ENCODE data around the gene ASCC1. TPM values are rescaled to one million over a fixed set of nuclear protein-coding genes. Genes with fewer than 3 reads are reported as not detected.

Gene ASCC1
- total RNA-seq, 1 experiment from 2014 or later = 27.8 TPM

- Histone ChIP-seq H3K36me3 (ENCODE audit: insufficient read depth, low read length) (no peaks in the 10 kb centered on the region), H3K4me3 (ENCODE audit: low read length) (no peak overlapping the region), H3K27me3 (ENCODE audit: low read length) (no peaks in the 10 kb centered on the region), H3K4me1 (ENCODE audit: low read length) (no peaks in the 10 kb centered on the region), H3K9me3 (ENCODE audit: low read length) (no peaks in the 10 kb centered on the region), H3K9me2 (replicated peaks; ENCODE audit: insufficient read depth, low read length) (no peaks in the 10 kb centered on the region), H3K4me2 (ENCODE audit: low read depth, low read length, poor library complexity, severe bottlenecking) (no peak overlapping the region), H3K9ac (ENCODE audit: low read length) (no peak overlapping the region), H3K79me2 (ENCODE audit: low read length) (no peaks in the 10 kb centered on the region), H2AFZ (ENCODE audit: low read length) (no peak overlapping the region), H4K20me1 (ENCODE audit: insufficient read depth, low read depth, low read length) (no peaks in the 10 kb centered on the region), H3K27ac (ENCODE audit: low read length) (no peak overlapping the region)
- no peak for DNase-seq
Measured at GRCh38 chr10:72098301-72098835, 117.7 kb downstream of the ASCC1 start.

- Histone ChIP-seq H3K9me2 (replicated peaks; ENCODE audit: insufficient read depth, low read length) (no peaks in the 10 kb centered on the region), H3K79me2 (ENCODE audit: low read length) (no peaks in the 10 kb centered on the region), H3K4me3 (ENCODE audit: low read length) (no peak overlapping the region), H3K9me3 (ENCODE audit: low read length) (no peaks in the 10 kb centered on the region), H3K36me3 (ENCODE audit: insufficient read depth, low read length) (no peaks in the 10 kb centered on the region), H2AFZ (ENCODE audit: low read length) (no peak overlapping the region), H3K4me1 (ENCODE audit: low read length) (no peaks in the 10 kb centered on the region), H3K4me2 (ENCODE audit: low read depth, low read length, poor library complexity, severe bottlenecking) (no peak overlapping the region), H3K27ac (ENCODE audit: low read length) (no peak overlapping the region), H3K27me3 (ENCODE audit: low read length) (no peaks in the 10 kb centered on the region), H4K20me1 (ENCODE audit: insufficient read depth, low read depth, low read length) (no peaks in the 10 kb centered on the region), H3K9ac (ENCODE audit: low read length) (no peak overlapping the region)
- no peak for DNase-seq
Measured at GRCh38 chr10:72097448-72098300, 118.4 kb downstream of the ASCC1 start.

- Histone ChIP-seq H3K4me2 (ENCODE audit: low read depth, low read length, poor library complexity, severe bottlenecking) (no peak overlapping the region), H3K36me3 (ENCODE audit: insufficient read depth, low read length) (no peaks in the 10 kb centered on the region), H3K27ac (ENCODE audit: low read length) (no peak overlapping the region), H3K9me3 (ENCODE audit: low read length) (no peaks in the 10 kb centered on the region), H3K9me2 (replicated peaks; ENCODE audit: insufficient read depth, low read length) (no peaks in the 10 kb centered on the region), H3K4me1 (ENCODE audit: low read length) (no peaks in the 10 kb centered on the region), H3K9ac (ENCODE audit: low read length) (no peak overlapping the region), H3K4me3 (ENCODE audit: low read length) (no peak overlapping the region), H3K79me2 (ENCODE audit: low read length) (no peaks in the 10 kb centered on the region), H2AFZ (ENCODE audit: low read length) (no peak overlapping the region), H3K27me3 (ENCODE audit: low read length) (no peaks in the 10 kb centered on the region), H4K20me1 (ENCODE audit: insufficient read depth, low read depth, low read length) (no peaks in the 10 kb centered on the region)
- DNase-seq = no peak
Measured at GRCh38 chr10:72096115-72097000, 119.7 kb downstream of the ASCC1 start.

DNA sequence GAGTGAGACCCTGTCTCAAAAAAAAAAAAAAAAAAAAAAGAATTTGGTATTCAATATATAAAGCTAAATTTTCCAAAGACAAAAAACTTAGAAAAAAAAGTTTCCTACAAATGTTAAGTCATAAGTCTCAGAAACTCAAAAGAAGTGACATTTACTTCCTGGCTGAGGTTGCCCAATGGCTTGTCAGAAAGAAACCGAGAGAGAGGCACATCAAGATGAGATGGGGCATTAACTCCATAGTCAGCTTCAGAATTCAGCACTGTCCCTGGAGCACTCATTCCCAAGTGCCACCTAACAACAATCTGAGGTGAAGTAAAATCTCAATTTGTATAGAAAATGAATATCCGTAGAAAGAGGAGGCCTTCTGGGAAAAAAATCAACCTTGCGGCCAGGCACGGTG lies 120.9 kb downstream of the ASCC1 start:
- H3K27me3 ChIP-seq (ENCODE audit: low read length) = no peaks in the 10 kb centered on the region
- no peaks in the 10 kb centered on the region for H3K79me2 ChIP-seq (ENCODE audit: low read length)
- no peak for DNase-seq
- no peaks in the 10 kb centered on the region for H4K20me1 ChIP-seq (ENCODE audit: insufficient read depth, low read depth, low read length)
- no peak overlapping the region for H3K27ac ChIP-seq (ENCODE audit: low read length)
- no peak overlapping the region for H3K4me2 ChIP-seq (ENCODE audit: low read depth, low read length, poor library complexity, severe bottlenecking)
- no peaks in the 10 kb centered on the region for H3K9me2 ChIP-seq (replicated peaks; ENCODE audit: insufficient read depth, low read length)
- no peaks in the 10 kb centered on the region for H3K36me3 ChIP-seq (ENCODE audit: insufficient read depth, low read length)
- H3K9ac ChIP-seq (ENCODE audit: low read length) = no peak overlapping the region
- H3K4me3 ChIP-seq (ENCODE audit: low read length) = no peak overlapping the region
- no peaks in the 10 kb centered on the region for H3K4me1 ChIP-seq (ENCODE audit: low read length)
- H2AFZ ChIP-seq (ENCODE audit: low read length) = no peak overlapping the region
- H3K9me3 ChIP-seq (ENCODE audit: low read length) = no peaks in the 10 kb centered on the region

GRCh38 chr10:72094574-72094973 lies 121.5 kb downstream of the ASCC1 start:
- H3K36me3 ChIP-seq (ENCODE audit: insufficient read depth, low read length) = no peaks in the 10 kb centered on the region
- H2AFZ ChIP-seq (ENCODE audit: low read length) = no peak overlapping the region
- H3K27me3 ChIP-seq (ENCODE audit: low read length) = no peaks in the 10 kb centered on the region
- no peak overlapping the region for H3K4me2 ChIP-seq (ENCODE audit: low read depth, low read length, poor library complexity, severe bottlenecking)
- no peaks in the 10 kb centered on the region for H4K20me1 ChIP-seq (ENCODE audit: insufficient read depth, low read depth, low read length)
- no peak overlapping the region for H3K4me3 ChIP-seq (ENCODE audit: low read length)
- H3K79me2 ChIP-seq (ENCODE audit: low read length) = no peaks in the 10 kb centered on the region
- no peak overlapping the region for H3K9ac ChIP-seq (ENCODE audit: low read length)
- no peak overlapping the region for H3K27ac ChIP-seq (ENCODE audit: low read length)
- peaks cover 2% of the 10 kb centered on the region for H3K4me1 ChIP-seq (ENCODE audit: low read length)
- no peaks in the 10 kb centered on the region for H3K9me2 ChIP-seq (replicated peaks; ENCODE audit: insufficient read depth, low read length)
- DNase-seq = no peak
- H3K9me3 ChIP-seq (ENCODE audit: low read length) = no peaks in the 10 kb centered on the region

DNA sequence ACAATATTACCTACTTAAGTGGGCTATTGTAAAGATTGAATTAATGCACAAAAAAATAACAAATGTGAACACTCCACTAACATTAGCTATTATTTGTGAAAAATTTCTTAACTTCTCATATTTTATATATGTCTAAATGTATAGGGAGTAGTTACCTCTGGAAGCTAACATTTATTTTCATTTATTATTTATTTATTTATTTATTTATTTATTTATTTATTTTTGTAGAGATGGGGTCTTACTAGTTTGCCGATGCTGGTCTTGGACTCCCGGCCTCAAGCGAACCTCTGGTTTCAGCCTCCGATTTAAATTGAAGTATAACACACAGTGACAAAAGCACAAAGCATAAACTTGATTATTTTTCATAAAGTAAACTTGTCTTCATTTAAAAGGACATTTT lies 122.6 kb downstream of the ASCC1 start:
- H4K20me1 ChIP-seq (ENCODE audit: insufficient read depth, low read depth, low read length) = no peaks in the 10 kb centered on the region
- H3K4me3 ChIP-seq (ENCODE audit: low read length) = no peak overlapping the region
- no peak for DNase-seq
- H3K79me2 ChIP-seq (ENCODE audit: low read length) = no peaks in the 10 kb centered on the region
- no peaks in the 10 kb centered on the region for H3K9me3 ChIP-seq (ENCODE audit: low read length)
- H2AFZ ChIP-seq (ENCODE audit: low read length) = no peak overlapping the region
- H3K36me3 ChIP-seq (ENCODE audit: insufficient read depth, low read length) = no peaks in the 10 kb centered on the region
- no peaks in the 10 kb centered on the region for H3K27me3 ChIP-seq (ENCODE audit: low read length)
- no peak overlapping the region for H3K9ac ChIP-seq (ENCODE audit: low read length)
- H3K4me2 ChIP-seq (ENCODE audit: low read depth, low read length, poor library complexity, severe bottlenecking) = no peak overlapping the region
- H3K27ac ChIP-seq (ENCODE audit: low read length) = no peak overlapping the region
- H3K4me1 ChIP-seq (ENCODE audit: low read length) = peaks cover 13% of the 10 kb centered on the region
- H3K9me2 ChIP-seq (replicated peaks; ENCODE audit: insufficient read depth, low read length) = no peaks in the 10 kb centered on the region

- no peak overlapping the region for H2AFZ ChIP-seq (ENCODE audit: low read length)
- H3K27me3 ChIP-seq (ENCODE audit: low read length) = no peaks in the 10 kb centered on the region
- peaks cover 15% of the 10 kb centered on the region for H3K4me1 ChIP-seq (ENCODE audit: low read length)
- no peaks in the 10 kb centered on the region for H3K79me2 ChIP-seq (ENCODE audit: low read length)
- H3K9me3 ChIP-seq (ENCODE audit: low read length) = no peaks in the 10 kb centered on the region
- no peak overlapping the region for H3K27ac ChIP-seq (ENCODE audit: low read length)
- H3K9me2 ChIP-seq (replicated peaks; ENCODE audit: insufficient read depth, low read length) = no peaks in the 10 kb centered on the region
- no peak for DNase-seq
- H3K4me2 ChIP-seq (ENCODE audit: low read depth, low read length, poor library complexity, severe bottlenecking) = no peak overlapping the region
- no peaks in the 10 kb centered on the region for H4K20me1 ChIP-seq (ENCODE audit: insufficient read depth, low read depth, low read length)
- no peak overlapping the region for H3K9ac ChIP-seq (ENCODE audit: low read length)
- H3K4me3 ChIP-seq (ENCODE audit: low read length) = no peak overlapping the region
- H3K36me3 ChIP-seq (ENCODE audit: insufficient read depth, low read length) = no peaks in the 10 kb centered on the region
Measured at GRCh38 chr10:72092987-72093386, 123.1 kb downstream of the ASCC1 start.

Data from Karpas-422 (cell line).